Measurements from ENCODE around the gene CAMTA1.

The CAMTA1 gene

DNA sequence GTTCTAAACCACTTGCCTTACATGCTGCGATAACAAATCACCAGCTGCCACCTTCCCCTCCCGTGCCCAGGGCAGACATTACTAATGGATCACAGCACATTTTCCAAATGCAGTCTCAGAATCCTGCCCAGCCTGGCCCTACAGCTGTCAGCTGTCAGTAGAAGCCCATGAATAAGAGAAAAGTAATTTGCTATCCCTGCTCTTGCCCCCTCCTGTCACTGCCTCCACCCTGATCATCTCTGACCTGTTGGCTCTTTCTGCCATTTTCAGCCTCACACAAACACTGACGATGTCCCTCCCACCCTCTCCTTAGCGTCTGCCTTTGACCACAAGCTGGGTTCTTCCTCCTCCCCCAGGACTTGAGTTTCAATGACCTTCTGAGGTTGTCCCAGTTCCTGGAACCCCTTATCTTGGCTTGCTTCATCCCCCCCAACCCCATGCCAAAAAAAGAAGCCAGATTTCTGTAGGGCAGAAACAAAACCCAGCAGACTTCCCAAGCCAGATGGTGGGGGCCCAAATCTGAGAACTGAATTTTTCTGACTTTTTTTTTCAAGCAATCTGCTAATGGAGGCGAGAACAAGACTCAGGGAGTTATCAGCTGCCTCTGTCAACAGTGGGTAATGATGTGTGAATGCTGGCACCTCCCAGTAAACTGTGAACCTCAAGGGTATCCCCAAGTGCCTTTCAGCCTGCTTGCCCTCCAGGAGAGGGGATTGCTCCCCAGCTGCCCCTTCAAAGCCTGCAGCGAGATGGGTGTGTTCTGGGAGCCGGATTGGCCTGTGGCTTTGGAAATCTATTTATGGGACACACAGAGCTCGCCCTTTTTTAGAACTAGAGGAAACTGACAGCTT lies 769.4 kb downstream of the CAMTA1 start:
- DNase-seq = no peak

DNA sequence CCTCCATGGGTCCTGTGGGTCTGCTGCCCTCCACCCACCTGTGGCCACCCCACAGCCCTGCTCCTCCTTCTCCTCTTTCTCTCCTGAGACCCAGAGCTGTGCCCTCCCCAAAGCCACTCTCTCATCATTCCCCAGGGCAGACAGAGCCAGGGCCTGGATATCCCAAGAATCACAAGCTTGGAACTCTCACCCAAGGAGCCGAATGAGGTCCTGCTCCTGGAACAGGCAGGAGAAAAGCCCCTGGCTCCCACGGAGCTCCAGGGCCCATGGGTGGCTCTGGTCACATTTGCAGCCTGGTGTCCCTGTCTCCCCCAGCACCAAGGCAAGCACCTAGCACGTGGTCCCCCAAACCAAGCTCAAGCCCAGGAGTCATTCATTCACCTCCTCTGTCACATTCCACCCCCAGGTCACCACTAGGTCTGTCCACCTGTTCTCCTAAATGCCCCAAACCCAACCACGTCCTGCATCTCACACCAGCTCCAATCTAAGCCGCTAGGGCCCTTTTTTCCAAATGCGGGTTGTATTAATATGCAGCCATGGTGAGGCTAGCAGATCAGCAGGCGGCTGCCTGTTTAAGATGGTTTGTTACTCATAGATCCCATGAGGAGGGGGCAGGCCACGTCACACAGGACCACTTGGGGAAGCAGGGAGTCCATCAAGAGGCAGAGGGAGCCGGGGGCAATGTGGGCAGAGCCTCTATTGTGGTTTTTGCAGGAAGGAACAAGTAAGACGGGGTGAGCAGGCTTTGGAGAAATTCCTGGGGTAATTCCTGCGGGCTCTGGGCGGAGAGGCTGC lies 770.3 kb downstream of the CAMTA1 start:
- DNase-seq = no peak

DNA sequence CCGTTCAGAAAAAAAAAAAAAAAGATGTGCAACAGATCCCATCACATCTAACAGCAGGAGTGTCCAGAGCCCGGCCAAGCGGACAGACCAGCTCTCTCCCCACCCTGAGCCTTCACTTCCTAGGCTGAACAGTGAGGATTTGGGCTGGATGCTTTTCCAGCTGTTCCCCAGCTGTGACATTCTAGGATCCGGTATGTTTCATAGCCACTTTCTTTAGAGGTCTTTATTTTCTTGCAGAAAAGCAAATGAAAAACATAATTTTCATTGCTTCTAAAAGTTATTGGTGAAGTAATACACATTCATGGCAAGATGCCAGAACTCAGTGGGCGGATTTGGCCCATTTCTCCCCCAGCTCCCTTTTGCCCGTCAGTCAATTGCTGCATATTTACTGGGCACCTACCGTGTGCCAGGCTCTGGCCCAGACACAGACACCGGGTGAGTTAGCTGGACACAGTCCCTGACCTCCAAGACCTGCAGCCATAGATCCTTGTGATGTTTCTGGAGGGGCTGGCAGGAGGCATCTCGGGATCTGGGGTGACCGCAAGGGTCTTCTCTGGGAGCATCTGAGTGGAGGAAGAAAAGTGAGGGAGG lies 772.1 kb downstream of the CAMTA1 start:
- no peak for DNase-seq

DNA sequence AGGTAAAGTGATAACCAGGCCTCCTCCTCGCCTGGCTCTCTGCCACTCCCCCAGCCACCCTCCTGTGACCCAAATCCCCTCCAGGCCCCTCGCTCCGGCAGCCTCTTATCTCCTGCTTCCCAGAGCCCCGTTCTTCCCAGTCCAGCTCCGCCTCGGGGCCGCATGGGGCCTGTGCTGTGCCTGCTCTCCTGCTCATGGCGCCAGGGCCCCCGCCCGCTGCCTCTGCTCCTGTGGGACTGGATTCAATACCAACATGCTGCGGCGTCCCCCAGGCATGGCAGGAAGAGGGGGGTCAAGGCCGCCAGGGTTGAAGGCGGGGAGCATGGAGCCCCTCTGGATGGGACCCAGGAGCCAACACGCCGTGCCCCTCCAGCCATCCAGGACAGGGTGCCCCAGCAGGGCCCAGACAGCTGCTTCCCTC lies 772.8 kb downstream of the CAMTA1 start:
- no peak for DNase-seq

DNA sequence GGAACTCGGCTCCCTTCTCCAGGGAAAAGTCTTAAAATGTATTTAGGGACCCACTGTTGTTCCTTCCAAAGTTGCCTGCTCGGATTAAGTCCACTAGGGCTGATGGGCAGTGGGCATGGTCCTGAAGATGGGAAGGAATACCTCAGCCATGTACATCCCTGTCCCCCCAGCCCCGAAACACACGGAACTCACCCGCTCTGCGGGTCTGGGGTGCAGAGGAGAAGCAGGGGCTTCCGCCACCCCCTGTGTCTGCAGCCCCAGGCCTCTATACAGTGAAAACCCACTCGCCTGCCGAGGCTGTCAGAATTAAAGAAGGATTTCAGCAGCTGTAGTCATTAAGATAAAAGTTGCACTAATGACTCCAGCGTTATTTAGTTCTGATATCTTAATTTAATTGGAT lies 773.2 kb downstream of the CAMTA1 start:
- no peak for DNase-seq

DNA sequence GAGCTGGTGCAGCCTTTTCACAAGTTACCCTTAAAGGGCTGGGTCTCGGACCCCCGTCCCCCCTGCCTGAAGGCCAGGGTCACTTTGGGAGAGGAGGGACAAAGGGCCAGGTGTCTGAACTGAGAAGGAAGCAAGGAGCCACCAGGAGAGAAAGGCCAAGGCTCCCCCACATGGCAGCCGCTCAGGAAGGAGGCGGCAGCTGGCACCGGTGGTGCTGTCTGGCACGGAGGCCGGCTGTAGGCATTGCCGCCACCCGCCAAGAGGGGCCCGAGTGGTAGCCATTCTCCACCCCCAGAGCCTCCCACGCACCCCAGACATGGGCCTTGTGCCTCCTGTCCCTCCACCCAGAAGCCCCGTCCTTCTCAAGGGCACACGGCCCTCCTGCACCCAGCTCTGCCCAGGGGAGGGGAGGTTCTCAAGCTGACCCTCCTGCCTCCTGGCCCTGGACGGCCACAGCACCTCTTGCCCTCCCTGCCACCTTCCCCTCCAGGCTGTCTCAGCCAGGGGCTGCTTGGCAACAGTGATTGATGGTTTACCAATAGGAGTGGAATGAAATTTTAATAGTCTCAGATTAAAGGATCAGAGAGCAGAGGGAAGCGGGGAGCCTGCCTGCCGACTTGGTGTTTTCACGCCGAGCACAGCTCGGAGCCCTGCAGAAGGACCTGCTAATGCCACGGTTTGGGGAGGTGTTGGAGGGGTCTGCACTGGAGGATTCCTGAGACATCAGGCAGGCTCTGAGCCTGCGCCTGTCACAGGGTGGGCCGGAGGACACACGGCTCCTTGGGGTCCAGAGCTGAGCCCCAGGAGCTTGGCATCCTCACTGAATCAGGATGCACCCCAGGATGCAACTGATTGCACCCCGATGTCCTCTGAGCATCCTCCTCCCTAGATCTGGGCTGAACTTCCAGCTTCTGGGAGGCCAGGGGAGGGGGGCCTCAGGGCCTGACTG lies 773.9 kb downstream of the CAMTA1 start:
- no peak for DNase-seq

DNA sequence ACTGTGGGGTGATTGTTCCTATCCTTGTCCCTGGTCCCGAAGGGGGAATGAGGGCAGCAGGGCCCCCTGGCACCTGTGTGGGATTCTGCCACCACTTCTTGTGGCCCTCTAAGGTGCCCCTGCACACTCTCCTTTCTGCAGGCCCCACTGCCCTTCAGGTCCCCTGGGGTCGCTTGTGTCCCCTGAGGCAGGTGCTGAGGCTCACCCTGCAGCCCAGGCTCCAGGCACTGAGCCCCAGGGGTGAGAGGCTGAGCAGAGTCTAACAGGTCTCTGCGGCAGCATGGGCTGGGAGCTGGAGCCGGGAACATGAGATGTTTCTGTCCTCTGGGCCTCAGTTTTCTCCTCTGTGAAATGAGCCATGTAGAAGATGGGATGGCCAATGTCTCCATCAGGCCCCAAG lies 774.9 kb downstream of the CAMTA1 start:
- no peak for DNase-seq

DNA sequence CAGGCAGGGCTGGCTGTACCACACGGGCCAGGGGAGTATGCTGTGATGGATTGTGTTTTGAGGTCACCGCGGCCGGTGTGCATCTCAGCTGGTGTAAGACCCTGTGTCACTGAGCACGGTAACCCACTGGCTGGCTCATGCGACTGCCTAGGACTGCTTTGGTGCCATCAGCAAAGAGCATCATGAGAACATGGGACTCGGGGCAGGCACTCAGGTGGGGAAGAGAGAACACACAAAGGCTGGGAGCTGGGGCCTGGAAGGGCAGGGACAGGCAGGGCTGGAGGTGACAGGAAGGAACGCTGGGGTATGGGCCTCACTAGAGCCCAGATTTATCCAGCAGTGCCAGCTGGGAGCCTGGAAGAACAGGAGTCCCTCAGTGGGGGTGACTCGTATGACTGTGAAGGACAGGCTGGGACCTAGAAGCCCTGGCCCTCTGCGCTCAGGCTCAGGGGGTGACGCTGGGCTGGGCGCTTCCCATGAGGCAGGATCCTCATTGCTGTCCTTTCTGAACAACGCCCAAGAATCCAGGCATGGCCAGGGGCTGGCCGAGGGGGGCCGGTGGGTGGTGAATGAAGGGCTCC lies 775.4 kb downstream of the CAMTA1 start:
- no peak for DNase-seq

DNA sequence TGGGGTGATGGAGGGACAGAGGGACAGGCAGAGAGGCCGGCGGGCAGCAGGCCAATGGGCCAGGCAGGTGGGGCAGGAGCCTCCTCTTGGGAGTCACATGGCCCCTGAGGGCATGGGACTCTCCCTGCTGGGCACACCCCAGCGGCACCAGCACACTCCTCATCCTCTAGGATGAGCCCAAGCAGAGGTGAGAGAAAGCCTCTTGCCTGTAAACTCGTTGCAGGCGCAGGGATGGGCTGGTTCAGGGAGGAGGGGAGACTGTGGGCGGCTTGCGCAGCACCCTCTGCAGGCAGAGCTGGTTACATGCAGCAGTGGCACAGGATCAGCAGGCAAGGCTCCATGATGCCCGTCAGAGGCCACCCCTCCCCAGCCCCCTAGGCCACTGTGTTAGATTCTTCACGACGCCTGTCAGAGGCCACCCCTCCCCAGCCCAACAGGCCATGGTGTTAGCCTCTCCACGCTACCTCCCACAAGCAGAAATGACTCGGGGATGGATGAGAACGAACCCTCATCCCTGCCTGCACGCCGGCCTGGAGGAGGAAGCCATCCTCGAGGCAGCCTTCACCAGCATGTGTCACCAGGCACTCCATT lies 776.2 kb downstream of the CAMTA1 start:
- peak; percentile 22 to 36 for DNase-seq

DNA sequence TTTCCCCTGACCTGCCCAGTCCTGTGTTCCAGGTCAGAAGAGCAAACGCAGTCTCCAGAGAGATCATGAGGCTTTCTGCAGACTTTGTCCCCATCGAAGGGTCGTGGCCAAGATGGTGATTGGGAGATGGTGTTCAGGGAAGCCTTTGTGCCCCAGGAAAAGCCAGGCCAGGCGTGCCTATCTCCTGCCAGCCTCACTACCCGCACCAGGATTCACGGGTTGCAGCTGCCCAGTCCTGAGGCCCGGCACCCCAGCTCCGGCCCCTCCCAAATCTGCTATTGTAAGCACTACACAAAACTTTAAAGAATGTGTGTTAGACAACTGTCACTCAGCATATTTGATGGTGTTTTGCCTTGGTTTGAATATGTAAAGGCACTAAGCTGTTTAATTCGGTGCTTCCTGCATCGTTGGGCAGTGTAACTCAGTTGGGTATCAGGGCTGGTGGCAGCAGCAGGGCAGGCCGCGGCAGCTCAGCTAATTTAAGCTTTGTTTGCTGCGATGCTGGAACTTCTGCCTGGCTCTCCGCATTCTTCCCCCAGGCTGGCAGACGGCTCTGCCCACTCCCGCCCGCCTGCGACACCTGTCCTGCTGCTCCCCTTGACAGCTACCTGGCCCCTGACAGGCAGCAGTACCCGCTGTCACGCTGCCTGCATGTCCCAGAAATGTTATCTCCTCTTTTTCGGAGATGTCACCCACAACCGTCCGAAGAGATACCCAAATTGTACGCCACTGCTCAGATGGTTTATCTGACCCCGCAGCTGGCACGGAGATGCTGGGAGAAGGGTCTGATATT lies 776.9 kb downstream of the CAMTA1 start:
- no peak for DNase-seq

DNA sequence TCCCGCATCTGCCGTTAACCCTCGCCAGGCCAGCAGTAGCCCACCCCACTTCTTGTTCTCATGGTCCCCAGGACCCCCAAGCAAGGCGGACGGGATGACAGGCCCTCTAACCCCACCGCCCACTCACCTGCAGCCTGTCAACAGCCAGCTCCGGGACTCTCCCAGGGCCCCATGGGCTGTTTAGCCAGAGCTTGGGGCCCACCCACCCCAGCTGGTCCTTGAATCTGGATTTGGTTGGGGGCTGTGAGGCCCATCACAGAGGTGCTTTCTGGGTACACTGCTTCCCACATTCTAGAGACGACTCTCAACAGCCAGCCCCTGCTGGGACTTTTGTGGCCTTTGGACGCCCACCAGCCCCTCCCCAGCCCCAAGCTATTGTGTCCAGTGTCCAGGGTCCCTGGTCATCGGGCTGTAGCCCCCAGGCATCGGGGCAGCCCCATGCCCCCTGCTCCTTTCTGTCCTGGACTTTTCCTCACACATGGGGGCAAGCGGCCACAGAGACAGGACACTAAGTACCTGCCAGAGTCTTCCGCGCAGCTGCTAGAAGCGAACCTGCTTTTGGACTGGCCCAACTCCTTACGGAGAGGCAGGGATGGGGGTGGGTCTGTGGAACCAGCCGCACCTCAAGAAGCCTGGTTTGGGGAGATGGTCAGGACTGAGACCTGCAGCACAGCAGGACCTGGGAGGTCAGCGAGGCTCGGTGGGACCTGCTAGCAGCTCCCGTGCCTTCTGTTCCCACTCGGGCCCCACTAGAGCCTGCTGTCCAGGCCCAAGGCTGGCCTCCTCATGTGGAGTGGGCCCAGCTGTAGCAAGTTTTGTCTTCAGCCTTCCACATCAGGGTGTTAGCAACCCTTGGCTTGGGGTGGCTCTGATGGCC lies 777.7 kb downstream of the CAMTA1 start:
- no peak for DNase-seq

DNA sequence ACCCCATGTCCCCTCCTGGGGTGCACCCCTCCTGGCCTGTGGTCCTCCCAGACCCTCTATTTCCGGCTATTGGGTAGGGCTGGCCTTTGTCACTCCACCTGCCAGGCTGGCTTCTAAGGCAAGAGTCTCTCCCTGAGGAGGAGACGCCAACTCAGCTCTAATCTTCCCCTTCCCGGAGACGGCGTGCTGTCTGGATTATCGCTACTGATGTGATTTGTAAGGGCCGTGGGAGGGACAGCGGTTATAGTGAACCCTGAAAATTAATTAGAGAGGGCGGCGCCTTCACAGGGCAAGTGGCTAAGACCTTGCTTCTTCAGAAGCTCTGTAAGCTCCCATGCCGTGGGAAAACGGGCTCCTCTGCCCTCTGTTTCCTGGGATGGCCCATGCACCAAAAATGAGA lies 778.9 kb downstream of the CAMTA1 start:
- no peak for DNase-seq

DNA sequence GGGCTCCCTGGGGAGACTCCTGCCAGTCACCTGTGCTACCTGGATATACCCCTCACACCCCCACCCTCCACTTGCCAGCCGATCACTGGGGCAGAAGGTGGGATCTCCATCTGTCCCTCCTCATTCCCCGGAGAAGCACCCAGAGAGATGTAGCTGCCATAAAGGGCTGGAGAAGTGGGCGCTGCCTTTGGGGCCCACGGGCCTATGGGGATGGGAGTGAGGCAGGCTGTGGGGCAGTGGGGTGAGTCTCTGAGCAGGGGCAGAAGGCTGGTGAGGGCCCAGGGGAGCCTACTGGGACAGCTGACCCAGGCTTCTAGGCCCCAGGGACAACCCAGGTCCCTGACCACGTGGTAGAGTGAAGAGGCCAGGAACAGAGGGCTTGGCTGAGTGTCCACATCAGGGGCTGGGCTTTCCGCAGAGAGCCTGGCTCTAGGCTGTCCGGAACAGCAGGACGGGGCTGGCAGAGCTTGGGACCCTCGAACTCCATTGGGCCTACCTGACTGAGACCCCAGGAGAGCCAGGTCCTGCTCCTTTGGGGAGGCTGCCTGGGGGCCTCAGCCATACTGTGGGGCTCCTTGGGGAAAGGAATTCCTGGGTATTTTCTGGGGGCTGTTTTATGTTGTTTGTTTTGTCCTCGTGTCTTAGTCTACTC lies 780.0 kb downstream of the CAMTA1 start:
- no peak for DNase-seq

DNA sequence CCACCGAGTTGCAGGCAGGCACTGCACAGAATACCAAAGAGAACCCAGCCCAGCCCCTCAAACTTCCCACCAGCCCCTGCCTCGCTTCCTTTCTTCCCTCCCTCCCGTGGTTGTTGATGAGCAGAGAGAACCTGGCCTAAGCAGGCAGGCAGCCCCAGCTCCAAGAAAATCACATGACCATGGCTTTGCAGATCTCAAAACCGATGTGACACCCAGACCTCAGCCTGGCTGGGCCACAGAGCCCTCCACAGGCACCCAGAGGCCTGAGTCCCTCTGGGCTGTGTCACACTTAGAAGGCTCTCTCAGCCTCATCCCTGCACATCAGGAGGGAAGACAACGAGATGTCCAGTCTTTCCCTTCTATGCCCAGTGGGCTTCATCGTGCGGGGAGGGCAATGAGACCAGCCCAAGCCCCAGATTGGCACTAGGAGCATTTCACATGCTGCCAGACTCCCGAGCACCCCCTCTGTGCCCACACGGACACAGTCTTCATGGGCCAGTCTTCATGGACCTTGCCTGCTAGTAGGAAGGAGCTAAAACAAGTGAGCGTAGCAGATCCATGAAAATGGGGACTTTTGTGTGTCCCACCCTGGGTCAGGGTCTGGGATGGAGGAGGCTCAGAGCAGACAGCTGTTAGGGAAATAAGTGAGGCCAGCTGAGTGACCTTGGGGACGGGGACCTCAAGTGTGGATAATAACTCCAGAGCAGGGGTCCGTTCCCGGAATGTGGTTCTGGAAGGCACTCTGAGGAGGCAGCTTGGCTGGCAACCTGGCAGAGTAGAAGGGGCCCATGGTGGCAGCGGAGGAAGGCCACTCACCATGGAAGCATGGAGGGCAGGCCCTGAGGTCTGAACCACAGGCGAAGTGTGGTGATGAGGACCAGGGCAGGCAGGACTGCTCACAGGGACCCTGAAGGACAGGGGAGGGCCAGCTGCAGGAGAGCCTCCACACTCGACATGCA lies 781.4 kb downstream of the CAMTA1 start:
- DNase-seq = no peak

DNA sequence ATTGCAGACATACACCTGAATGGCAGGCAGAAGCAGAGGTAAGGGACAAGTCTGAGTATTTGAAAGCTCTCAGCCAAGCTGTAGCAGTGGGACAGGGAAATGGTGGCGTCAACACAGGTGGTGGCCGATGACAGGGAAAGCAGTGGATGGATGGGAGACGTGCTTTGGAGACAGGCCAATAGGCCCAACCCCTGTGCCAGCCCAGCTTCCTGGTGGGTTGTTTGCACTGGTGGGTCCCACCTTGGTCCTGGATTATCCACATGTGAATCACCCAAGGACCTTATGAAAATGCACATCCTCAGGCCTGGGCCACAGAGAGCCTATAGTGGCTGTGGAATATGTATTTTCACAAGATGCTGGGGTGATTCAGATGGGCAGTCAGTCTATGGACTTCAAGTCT lies 782.1 kb downstream of the CAMTA1 start:
- no peak for DNase-seq

DNA sequence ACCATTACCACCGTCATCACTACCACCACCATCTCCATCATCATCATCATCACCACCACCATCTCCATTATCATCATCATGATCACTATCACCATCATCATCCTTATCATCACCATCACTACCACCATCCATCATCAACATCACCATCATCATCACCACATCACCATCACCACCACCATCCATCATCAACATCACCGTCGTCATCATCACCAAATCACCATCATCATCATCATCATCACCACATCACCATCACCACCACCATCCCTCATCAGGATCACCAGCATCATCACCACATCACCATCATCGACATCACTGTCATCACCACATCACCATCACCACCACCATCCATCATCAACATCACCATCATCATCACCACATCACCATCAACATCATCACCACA lies 782.8 kb downstream of the CAMTA1 start:
- no peak for DNase-seq

DNA sequence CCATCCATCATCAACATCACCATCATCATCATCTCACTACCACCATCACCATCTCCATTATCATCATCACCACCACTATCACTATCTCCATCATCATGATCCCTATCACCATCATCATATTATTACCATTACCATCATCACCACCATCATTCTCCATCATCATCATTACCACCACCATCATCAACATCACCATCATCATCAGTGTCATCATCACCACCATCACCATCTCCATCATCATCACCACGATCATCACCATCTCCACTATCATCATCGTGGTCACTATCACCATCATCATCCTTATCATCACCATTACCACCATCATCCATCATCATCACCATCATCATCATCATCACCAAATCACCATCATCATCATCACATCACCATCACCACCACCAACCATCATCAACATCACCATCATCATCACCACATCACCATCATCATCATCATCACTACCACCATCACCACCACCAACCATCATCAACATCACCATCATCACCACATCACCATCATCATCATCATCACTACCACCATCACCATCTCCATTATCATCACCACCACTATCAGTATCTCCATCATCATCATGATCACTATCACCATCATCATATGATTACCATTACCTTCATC lies 783.8 kb downstream of the CAMTA1 start:
- no peak for DNase-seq

DNA sequence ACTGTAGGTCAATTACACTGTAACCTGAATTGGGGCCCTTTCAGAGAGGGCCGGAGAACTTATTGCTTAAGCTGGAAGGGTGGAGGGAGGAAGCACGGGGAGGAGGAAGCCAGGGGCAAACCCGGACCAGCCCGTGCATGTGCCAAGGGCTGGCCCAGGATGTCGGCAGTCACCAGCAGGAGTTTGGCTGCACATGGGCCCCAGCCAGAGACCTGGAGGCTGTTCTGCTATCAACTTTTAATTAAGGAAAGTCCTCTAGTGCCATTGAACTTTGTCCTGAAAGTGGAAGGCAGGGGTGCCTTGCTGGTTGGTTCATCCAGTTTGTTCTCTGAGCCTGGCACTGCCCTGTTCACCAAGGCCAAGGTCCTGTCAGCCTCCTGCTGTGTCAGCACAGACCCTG lies 785.1 kb downstream of the CAMTA1 start:
- no peak for DNase-seq
